A204.1 (cell line): ENCODE data around the gene NSUN7.

ENCODE experiments used
- FAIRE-seq: peaks from 2 replicates; lab custom pipeline; 2012; peaks lifted over from hg19 to GRCh38; lab: Jason Lieb, UNC

Gene NSUN7

DNA sequence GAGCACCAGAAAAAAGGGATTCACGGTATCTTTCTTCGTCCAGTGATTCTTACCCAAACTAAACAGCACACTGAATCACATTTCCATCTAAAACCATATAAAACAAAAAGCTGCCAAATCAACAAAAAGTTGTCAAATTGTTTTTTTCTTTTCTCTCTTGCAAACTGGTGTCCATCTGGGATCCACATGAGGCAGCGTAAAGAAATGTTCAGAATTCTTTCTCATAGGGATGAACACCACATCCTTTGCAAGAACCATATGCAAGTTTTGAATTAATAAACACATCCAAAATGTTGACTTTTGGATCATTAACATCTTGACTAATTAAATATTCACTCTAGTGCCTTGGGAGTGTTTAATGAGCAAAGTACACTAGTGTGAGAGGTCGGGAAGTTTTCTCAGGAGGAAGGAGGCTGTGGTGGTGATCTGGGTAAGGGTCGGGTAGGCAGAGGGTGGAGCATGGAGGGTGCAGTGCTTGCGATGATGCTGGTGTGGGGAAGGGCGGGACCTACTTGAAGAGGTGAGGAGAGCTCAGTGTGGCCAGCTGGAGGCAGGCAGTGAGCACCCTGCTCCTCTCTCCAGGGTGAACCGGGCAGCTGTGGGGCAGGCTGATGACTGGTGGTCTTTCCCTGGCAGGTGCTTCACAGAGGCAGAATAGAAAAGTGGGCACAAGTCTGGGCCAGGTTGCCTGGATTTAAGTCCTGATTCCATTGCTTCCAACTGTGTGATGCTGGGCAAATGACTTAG lies 72.8 kb downstream of the NSUN7 start:
- FAIRE-seq: no peak

GRCh38 chr4:40825014-40825838 lies 75.5 kb downstream of the NSUN7 start:
- no peak for FAIRE-seq

- FAIRE-seq: no peak
Observed at GRCh38 chr4:40826821-40827220, 77.1 kb downstream of the NSUN7 start.

DNA sequence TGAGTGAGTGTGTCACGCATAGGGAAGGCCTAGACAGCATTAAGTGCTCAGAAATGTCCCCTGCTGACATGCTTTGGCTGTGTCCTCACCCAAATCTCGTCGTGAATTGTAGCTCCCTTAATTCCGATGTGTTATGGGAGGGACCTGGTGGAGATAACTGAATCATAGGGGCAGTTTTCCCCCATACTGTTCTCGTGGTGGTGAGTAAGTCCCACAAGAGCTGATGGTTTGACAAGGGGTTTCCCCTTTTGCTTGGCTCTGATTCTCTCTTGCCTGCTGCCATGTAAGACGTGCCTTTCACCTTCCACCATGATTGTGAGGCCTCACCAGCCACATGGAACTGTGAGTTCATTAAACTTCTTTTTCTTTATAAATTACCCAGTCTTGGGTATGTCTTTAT lies 78.0 kb downstream of the NSUN7 start:
- no peak for FAIRE-seq

- FAIRE-seq: no peak
Observed at GRCh38 chr4:40828661-40829060, 78.9 kb downstream of the NSUN7 start.

GRCh38 chr4:40829586-40829985 lies 79.8 kb downstream of the NSUN7 start:
- no peak for FAIRE-seq

DNA sequence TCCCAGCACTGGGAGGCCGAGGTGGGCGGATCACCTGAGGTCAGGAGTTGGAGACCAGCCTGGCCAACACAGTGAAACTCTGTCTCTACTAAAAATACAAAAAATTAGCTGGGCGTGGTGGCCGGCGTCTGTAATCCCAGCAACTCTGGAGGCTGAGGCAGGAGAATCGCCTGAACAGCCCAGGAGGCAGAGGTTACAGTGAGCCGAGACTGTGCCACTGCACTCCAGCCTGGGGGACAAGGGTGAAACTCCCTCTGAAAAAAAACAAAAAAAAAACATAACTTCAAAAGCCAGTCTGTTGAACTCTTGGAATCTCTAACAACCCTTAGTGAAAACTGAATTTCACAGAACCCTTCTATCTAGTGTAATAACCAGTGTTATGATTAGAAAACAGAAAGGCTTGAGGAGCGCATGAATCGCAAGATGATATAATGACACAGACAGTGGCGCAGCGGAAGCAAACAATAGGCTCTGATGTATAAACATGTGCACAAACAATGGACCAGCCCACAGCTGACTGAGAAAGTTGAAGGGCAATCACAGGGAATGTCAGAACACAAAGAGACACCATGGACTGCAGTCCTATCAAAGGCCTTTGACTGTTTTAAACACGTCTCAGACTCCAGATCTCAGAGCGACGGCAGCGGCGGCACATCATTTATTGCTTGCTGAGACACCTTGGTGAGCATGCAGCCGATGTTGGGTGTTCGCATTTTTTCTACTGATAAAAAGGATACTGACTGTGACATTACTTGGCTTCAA lies 81.6 kb downstream of the NSUN7 start:
- no peak for FAIRE-seq

DNA sequence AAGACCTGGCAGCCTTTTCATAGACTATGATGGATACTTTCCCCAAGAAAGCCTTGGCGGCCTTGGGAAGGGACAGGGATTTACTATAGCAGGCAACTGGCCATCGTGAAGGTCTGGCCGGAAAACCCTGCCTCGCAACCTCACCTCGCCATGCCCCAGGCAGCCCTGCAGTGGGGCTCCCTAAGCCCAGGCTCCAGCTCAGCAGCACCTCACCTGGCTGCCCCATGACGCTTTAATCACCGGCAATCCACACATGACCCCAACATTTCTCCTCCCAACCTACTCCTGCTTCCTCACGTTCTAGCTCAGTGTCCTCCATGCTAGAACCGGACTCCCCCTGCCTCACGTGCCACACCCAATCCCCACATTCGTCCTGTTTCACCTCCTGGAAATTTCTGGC lies 82.4 kb downstream of the NSUN7 start:
- FAIRE-seq: no peak

GRCh38 chr4:40833212-40833611 lies 83.5 kb downstream of the NSUN7 start:
- FAIRE-seq: no peak

- FAIRE-seq: no peak
Observed at GRCh38 chr4:40837094-40837870, 87.5 kb downstream of the NSUN7 start.

GRCh38 chr4:40838742-40839141 lies 89.0 kb downstream of the NSUN7 start:
- no peak for FAIRE-seq

- FAIRE-seq: no peak
Observed at GRCh38 chr4:40840255-40840984, 90.7 kb downstream of the NSUN7 start.

DNA sequence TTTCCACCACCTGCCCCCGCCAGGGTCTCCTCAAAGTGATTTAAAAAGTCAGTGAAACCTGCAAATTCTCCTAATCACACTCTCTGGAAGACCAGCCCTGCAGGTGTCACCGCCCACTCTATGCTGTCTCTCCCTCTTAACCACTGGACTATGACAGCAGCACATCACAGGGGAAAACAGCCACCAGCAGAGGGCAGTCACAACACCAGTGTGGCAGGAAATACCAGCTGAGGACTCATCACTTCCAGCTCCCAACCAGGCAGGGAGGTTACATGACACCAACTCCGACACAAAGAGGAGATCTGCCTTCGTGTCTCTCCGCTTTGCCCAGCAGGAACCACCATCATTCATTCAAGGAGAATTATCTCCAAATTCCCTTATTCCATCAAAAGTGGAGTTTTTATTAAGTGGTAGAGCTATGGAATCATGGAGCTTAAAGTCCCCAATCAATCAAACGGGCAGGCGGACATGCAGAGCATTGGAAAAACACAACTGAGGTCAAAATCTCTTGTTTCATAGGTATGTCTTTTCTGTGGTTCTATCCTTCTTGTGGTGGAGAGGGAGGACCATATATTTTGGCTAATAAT lies 91.3 kb downstream of the NSUN7 start:
- no peak for FAIRE-seq

DNA sequence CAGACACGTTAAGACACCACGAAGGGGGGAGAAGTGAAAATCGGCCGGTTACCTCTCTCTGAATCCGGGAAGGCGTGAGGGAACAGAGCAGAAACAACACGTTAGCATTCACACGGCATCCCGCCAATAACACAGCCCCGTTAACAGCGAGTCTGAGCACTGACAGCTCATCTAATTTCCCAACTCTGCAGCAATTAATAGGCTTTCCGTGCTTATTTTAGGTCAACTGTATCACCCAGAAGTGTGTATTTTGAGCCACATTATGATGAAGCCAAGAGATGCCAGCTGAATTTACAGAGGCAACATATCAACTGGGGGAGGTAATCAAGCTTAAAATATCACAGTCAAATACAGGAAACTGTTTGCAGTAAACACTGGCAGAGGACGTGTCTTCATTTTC lies 92.6 kb downstream of the NSUN7 start:
- no peak for FAIRE-seq

- FAIRE-seq: no peak
Observed at GRCh38 chr4:40842725-40843423, 93.1 kb downstream of the NSUN7 start.

DNA sequence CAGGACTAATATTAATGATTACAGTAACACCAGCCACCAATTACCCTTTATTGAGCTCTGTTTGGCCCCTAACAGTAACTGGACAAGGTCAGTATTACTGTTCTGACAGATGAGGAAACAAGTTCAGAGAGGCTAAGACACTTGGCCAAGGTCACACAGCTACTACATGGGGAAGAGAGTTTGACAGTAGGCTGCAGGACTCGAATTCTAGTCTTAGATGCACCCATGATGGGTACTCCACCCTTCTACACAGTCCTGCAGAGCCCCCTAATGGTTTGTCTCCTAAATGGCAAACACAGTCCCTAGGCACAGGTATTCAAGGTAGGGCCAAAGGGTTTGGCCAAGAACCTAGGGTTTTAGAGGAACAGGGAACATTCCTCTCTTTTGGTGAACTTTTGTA lies 93.9 kb downstream of the NSUN7 start:
- FAIRE-seq: no peak

GRCh38 chr4:40844261-40844660 lies 94.5 kb downstream of the NSUN7 start:
- FAIRE-seq: no peak

DNA sequence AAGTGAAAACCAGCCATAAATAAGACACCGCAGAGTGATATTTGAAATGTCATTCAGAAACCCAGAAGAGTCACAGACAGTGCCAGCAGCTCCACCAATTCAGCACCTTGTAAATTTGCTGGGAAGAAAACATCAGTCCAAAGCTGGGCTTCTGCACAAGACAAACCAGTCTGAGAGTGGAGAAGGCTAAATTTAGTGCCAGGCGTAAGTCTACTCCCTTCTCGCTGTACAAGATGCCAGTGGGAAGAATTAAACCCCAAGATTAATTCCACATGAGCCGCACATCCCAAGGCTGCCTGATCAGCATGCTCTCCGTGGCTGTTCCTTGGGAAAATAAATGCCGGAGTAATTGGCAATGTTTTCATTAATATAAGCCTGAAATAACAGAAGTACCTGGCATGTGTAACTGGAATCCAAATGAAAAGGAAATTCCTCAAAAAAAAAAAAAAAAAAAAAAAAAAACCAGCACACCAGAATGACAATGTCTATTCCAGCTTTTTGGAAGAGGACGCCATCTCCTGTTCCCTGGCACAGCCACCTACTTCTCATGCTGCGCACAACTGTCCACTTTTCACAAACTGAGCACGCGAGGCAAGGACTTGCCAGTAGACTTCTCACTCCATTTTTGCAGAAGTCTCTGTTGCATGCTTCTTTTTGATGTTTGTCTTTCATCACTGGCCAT lies 95.5 kb downstream of the NSUN7 start:
- no peak for FAIRE-seq

DNA sequence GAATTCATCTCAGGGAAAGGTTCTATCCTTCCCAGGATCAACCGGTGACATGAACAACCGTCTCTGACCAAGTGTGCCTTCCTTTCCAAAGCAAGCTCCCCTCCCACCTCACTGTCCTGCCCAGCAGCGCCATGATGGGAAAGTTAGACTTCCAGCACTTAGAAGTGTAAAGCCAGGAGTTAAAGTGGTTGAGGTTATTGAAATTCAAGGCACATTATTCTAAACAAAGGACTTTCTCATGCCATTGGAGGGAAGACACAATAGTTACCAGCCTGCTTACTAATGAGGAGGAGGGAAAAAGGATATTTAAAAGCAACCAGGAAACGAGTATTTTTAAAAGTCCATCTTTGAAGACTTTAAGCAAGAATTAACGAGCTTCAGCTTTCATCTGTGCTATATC lies 96.8 kb downstream of the NSUN7 start:
- FAIRE-seq: no peak

- no peak for FAIRE-seq
Observed at GRCh38 chr4:40848251-40848650, 98.5 kb downstream of the NSUN7 start.
